Left ventricle myocardium superior (tissue), 1 donor: Measurements from ENCODE around the gene ENDOD1. TPM values are rescaled to one million over a fixed set of nuclear protein-coding genes. Genes with fewer than 3 reads are reported as not detected.

Experiments
- ATAC-seq: fragments of 200-7000 bp; cut with Tn5 transposase; one replicate; pipeline ENCODE4 v1.9.1; 2020; ENCODE audit warnings: mild to moderate bottlenecking, moderate library complexity
- DNase-seq: peaks from one replicate; pipeline ENCODE4 v3.0.0-alpha.2; 2020
- intact Hi-C: fragments of 100-400 bp; cut with micrococcal nuclease; formaldehyde crosslinking; loops from one replicate; pipeline ENCODE4 v1.11.0; 2022
- total RNA-seq: library from RNA; stranded (reverse); fragmentation: NEBNext Ultra II Directional; extraction: Animal tissue kit (Norgen Biotek cat#: 25700); gene quantifications from one replicate; pipeline ENCODE4 v1.2.1, GENCODE V29; 2021
- donor health status: DM: no; HTN: yes; CAD: no; lungs with severe emphysema.

The ENDOD1 gene
- total RNA-seq, 1 donor from 2014 or later, result 10.7 TPM

- no peak for DNase-seq
- intact Hi-C loops, result no loop called here
- ATAC-seq, result no peak
Measured at GRCh38 chr11:95152876-95153856, 63.5 kb downstream of the ENDOD1 start.

- DNase-seq (no peak), ATAC-seq (no peak)
- intact Hi-C loops, result loop anchor here (2.0 kb wide), 1 partner anchor 611 kb away; no protein-coding TSS in a partner anchor
Measured at GRCh38 chr11:95153857-95154246, 64.2 kb downstream of the ENDOD1 start.

GRCh38 chr11:95154514-95154913, 64.9 kb downstream of the ENDOD1 start:
- ATAC-seq, result no peak
- intact Hi-C loops, result loop anchor here (2.0 kb wide), 1 partner anchor 610 kb away; no protein-coding TSS in a partner anchor
- DNase-seq, result no peak

- DNase-seq, result no peak
- ATAC-seq, result no peak
- intact Hi-C loops, result loop anchor here (2.0 kb wide), 1 partner anchor 609 kb away; no protein-coding TSS in a partner anchor
Measured at GRCh38 chr11:95155385-95155784, 65.7 kb downstream of the ENDOD1 start.

- no peak for DNase-seq
- intact Hi-C loops, result loop anchor here (2.0 kb wide), 1 partner anchor 555 kb away; no protein-coding TSS in a partner anchor
- ATAC-seq, result no peak
Measured at GRCh38 chr11:95156133-95156721, 66.6 kb downstream of the ENDOD1 start.

- ATAC-seq (peak; percentile 84), DNase-seq (peak; percentile 47)
- intact Hi-C loops, result loop anchor here (2.0 kb wide), 1 partner anchor 554 kb away; no protein-coding TSS in a partner anchor
Measured at GRCh38 chr11:95156916-95157541, 67.4 kb downstream of the ENDOD1 start.

- DNase-seq (no peak), ATAC-seq (no peak)
- intact Hi-C loops, result loop anchor here (2.0 kb wide), 1 partner anchor 553 kb away; no protein-coding TSS in a partner anchor
Measured at GRCh38 chr11:95157824-95158223, 68.2 kb downstream of the ENDOD1 start.

GRCh38 chr11:95161248-95161647, 71.6 kb downstream of the ENDOD1 start:
- intact Hi-C loops, result no loop called here
- DNase-seq (no peak), ATAC-seq (no peak)

GRCh38 chr11:95163106-95163505, 73.5 kb downstream of the ENDOD1 start:
- DNase-seq (no peak), ATAC-seq (no peak)
- intact Hi-C loops, result no loop called here

GRCh38 chr11:95165638-95166037, 76.0 kb downstream of the ENDOD1 start:
- DNase-seq, result no peak
- no peak for ATAC-seq
- intact Hi-C loops, result no loop called here

GRCh38 chr11:95166781-95167180, 77.1 kb downstream of the ENDOD1 start:
- intact Hi-C loops, result no loop called here
- DNase-seq (no peak), ATAC-seq (no peak)

GRCh38 chr11:95170294-95170693, 80.6 kb downstream of the ENDOD1 start:
- no peak for ATAC-seq
- intact Hi-C loops, result no loop called here
- DNase-seq, result no peak

- no peak for ATAC-seq
- DNase-seq, result no peak
- intact Hi-C loops, result no loop called here
Measured at GRCh38 chr11:95175818-95176380, 86.3 kb downstream of the ENDOD1 start.

Other genes with a start within 250 kb of the ENDOD1 start
- gene CWC15, start 116.3 kb upstream of the ENDOD1 start, total RNA-seq, result 80.3 TPM
- 0.59 TPM for gene KDM4D, start 116.1 kb upstream of the ENDOD1 start, total RNA-seq
- not detected for gene KDM4E, start 64.6 kb upstream of the ENDOD1 start, total RNA-seq
- not detected for gene KDM4F, start 40.4 kb upstream of the ENDOD1 start, total RNA-seq
- gene SRSF8, start 22.9 kb upstream of the ENDOD1 start, total RNA-seq, result 24.9 TPM
- 5.7 TPM for gene SESN3, start 141.4 kb downstream of the ENDOD1 start, total RNA-seq